NCI-H1417 treated with DMSO at 0.1 percent for 48 hours (cell line): ENCODE measurements around the gene LAMC1.

Experiments used
- DNase-seq: peaks from one replicate; lab custom pipeline; 2025; lab: John Stamatoyannopoulos, UW

The LAMC1 gene

DNA sequence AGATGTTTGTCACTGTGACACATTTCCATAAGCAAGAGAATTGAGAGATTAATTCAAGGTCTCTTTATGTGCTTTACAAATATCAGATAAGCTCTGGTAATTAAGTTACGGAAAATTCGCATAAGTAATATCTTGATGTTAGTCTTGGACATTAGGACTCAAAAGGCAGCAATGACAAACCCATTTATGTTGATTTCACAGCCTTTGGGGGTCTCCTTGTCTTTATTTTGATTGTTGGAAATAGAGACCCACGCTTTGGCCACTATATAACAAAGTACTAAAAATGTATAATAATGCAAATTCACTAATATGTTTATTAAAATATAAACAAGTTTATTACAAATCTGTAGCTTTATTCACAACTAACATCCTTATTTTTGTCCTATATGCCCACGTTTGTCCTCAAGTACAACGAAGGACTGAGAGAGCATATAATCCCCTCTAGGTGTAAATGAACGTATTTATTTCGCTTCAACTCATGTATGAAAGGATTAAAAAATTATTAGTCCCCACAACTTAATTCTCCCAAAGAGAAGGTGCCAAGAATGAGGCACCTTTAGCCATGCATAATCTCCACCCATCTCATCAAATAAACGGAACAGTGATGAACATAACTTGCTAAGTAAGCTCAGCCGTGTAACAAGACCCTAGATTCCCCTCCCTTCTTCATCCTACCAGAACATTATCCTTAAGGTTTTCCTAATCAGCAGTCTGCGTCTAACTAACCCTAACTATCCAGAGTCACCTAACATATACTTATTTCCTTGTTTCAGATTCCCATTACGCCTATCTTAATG lies 1.6 kb upstream of the LAMC1 start:
- DNase-seq = no peak

DNA sequence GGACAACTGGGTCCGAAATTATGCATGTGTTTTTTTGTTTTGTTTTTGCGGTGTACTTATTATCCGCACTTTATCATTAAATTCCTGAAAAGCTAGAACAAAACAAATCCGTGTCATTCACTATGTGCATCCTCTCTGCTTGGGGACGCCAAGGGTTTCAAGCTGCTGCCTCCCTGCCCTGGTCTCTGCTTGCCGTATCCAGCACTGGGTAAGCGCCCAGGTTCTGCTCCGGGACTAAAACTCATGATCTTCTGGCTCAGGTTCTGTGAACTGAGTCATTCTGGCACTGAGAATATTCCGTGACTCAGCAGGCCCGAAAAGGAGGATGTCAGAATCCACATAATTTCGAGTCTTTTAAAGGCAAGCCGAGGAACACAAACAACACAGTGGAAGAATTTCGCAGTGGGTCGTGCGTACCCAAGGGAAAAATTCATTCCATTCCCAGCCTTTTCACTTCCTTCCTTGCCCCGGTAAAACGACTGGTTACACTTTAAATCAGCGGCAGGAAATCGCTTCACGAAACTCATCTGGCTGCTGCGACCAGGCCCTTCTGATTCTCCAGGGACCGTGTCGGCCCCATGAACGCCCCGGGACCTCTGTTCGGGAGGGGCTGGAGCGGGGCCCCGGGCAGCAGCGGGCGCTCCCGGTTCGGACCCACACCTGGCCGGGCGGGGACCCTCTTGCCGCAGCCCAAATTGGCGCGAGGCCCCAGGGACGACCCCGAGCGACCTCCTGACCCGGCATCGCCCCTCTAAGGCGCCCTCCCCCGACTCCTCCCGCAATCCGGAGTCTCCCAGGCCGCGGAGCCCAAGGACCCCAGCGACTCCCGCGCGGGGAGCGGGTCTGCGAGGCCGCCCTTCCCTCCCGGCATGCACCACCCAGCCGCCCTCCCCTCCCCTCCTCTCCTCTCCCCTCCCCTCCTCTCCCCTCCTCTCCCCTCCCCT lies 746 bp upstream of the LAMC1 start:
- no peak for DNase-seq

DNA sequence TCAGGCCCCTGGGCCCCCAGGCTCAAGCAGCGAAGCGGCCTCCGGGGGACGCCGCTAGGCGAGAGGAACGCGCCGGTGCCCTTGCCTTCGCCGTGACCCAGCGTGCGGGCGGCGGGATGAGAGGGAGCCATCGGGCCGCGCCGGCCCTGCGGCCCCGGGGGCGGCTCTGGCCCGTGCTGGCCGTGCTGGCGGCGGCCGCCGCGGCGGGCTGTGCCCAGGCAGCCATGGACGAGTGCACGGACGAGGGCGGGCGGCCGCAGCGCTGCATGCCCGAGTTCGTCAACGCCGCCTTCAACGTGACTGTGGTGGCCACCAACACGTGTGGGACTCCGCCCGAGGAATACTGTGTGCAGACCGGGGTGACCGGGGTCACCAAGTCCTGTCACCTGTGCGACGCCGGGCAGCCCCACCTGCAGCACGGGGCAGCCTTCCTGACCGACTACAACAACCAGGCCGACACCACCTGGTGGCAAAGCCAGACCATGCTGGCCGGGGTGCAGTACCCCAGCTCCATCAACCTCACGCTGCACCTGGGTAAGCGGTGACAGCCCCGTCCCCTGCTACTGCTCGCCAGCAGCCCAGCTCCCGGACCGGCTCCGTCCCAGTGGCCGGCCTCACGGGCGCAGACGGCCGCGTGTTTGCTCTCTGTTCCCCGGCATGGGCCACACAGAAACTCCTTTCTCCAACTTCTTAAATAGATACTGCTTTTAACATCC lies 539 bp downstream of the LAMC1 start:
- peak; percentile 14 for DNase-seq

DNA sequence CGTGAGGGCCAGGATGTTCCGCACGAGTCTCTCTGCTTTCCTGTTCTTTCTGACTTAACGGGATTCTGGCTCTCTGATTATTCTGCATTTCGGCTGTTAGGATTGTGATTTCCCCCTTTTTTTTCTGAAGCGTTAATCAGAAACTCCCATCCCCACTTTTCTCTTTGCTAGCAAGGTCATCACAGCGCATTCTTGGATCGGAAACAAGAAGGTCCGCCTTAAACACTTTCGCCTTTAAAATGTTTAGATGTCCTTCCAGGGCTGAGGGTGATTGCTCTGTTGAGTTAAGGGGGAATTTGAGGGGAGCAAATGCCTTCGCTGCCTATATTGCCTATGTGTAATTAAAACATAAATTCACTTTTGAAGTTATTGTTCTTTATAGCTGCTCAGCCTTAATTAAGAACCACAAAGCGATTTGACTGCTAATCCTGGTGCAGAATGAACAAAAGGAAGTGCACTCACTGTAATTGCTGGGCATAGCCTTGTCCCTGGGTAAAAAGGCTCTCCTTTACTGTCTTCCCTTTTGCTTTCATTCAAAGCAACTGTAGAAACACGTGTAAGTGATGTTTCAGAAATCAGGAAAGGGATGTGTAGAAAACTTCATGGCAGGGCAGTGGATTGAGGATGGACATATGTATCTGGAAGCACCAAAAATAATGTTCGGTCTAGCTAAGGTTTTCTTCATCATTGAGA lies 1.2 kb downstream of the LAMC1 start:
- no peak for DNase-seq

DNA sequence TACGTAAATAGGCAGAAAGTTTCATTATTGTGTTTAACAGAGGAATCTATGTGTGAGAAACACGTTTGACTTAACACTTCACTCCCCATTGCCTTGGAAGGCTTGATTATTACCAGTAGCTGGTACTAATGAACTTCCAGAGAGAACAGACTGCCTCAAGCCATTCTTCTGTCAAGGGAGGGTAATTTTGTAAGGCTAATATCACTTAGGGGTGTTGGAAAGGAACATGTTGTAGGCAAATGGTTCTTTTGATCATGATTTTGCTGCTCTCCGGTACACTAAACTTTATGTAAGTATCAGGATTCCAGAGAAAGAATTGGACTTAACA lies 1.8 kb downstream of the LAMC1 start:
- no peak for DNase-seq

DNA sequence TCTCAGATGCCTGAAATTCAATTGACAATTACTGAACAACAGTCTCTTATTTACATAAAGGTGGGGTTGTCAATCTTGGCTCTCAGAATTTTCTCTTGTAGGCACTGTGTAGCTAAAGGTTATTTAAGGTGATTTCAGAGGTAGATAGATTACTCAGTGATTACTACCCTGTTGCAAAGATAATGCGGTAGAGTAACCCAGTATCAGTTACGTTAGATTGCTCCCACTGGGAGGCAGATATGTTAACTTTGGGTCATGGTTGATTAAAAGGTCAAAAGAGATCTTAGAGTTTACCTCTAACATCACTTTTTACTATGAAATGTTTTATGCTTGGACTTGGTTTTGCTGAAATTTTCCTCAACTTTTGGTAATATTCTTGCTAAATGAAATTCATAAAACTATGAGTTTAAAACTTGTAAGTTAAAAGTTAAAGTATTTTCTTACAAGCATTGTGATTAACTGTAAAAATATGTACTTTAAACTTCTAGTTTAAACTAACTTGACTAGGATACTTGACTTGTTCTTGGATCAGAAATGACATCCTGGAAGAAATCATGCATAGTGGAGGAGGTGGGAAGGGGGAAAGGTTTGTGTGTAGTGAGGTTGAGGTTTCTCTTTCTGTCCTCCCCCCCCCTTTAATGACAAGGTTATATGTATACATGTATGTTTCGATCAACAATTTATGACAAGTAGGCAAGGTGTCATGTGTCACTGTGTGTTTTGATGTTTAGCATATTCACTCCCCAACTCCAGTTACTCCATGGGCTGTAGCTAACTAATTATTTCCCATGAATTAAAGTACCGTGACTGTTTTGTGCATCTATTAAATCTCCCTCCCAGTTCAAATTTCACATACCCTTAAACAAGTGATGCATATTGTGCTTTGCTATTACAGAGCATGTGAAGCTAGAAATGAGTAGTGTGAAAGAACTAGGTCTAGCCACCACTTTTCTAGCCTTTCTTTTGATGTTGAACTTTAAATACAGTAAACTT lies 2.9 kb downstream of the LAMC1 start:
- no peak for DNase-seq

DNA sequence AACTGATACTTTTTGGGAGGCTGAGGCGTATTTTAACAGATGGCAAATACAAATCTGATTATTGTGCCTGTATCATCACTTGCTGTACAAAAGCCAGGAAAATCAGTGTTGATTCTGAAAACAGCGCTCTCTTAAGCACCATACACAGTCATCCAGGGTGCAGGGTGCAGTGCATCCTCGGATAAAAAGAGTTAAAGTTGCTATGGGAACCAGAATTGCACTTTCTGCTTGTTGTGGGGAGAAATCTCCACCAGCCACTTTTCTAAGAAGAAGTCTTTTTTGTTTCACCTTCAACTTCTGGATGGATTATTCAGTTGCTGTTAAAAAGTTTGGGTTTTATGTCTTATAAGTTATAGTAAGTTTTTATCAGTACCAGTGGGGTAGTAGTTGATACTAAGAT lies 3.8 kb downstream of the LAMC1 start:
- no peak for DNase-seq

DNA sequence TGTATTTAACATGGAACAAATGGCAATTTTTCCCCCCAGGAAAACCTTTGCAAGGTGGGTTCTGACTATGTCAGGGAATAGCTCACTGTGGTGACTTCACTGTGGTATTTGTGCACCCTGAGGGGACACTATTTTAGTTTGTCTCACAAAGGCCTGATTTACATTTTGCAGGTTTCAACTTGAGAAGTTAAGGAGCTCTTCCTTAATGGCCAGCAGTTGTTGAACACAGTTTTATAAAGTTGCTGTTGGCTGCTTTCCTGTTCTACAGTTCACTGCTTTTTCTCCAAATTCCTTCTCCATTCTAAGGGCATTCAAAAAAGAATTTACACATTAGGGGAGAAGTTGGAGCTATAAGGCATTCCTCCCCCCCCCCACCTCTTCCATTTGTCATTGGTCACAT lies 4.6 kb downstream of the LAMC1 start:
- no peak for DNase-seq

DNA sequence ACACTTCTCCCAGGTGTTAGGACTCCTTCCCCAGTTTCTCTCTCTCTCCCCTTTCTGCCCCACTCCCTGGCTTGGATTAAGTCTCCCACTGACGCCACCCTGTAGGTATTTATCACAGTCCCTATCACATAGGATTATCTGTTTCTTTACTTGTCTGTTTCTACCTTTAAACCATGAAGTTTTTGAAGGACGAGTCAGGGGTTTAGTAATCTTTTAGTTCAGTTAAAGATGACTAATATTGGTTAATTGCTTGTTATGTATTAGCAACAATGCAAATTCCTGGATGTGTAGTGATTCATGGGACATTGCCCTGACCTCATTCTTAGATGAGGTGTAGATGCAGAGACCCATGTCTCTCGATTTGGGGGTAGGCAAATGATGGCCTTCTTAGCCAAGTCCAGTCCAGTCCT lies 6.4 kb downstream of the LAMC1 start:
- DNase-seq = no peak

DNA sequence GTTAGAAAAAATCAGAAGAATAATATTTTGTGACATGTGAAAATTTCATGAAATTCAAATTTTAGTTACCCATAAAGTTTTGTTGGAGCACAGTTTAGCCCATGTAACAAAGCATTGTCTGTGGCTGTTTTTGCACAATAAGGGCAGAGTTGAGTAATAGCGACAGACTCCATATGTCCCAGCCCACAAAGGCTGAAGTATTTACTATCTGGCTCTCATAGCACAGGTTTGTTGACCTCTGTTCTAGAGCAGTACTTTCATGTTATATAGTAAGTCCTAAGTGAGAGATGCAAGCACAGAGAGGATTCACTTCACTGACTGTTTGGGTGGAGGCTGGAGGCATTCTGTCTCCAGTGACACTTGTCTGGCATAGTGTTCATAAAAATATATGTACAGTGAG lies 6.8 kb downstream of the LAMC1 start:
- DNase-seq = no peak

DNA sequence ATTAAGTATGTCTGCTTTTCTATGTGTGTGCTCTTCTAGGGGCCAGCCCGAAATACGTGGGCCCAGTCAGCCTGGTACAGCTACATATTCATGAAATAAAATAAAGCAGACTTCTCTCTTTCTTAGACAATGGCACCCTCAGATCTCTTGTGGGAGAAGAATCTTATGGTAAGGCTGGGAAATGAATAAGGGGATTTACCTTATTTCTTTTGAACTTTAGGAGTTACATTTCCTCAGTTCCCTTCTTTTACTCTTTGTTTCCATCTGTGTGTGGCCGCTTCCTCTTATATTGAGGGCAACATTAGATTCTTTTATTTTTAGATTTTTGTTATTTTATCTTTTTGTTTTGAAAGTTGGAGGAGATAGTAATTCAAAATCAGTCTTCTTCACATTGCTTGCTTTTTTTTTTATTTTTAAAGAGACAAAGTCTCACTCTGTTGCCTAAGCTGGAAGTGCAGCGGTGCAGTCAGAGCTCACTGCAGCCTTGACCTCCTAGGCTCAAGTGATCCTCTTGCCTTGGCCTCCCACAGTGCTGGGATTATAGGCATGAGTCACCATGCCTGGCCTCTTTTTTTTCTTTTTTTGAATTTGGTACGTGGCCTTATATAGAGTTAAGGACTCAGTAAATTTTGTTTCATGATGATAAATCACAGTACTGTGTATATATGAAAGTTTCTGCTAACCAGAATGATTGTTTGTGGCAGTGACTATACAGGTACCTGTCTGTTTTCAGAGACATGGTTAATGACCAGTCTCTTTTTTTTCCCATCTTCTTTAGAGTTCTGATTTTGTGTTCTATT lies 9.1 kb downstream of the LAMC1 start:
- DNase-seq = no peak

DNA sequence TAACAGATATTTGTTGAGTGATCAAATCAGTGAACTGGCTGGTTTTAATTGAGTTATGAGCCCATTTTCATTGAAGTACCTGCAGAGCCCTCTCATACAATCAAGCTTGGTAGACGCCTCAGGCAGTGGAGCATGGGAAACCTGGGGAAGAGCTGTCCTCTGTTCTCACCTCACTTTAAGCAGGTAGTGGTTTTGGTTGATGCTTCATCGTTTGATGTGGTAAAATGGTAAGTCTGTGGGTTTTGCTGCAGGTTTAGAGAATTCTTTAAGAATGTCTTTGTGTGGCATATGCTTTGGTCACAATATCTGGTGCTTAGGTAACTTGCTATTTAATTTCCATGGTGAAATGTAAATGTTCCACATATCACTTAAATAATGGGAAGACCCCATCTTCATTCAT lies 10.0 kb downstream of the LAMC1 start:
- no peak for DNase-seq

DNA sequence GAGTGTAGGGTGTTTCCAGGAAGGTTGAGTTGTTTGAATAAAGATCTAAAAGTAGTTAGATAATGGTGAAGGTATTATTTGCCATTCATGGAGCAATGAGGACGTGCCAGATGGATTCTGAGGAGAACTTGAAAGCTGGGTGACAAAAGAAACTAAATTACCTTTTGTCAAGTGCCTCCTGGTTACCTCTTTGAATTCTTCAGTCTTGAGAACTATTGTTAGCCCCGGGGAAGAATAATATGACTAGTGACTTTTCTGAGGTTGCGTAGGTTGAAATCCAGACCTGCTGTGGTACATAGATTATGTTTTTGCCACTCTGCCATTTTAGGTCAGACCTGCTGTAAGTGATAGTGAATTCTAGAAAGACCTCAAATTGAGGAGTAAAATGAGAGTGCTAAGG lies 11.5 kb downstream of the LAMC1 start:
- DNase-seq = no peak

DNA sequence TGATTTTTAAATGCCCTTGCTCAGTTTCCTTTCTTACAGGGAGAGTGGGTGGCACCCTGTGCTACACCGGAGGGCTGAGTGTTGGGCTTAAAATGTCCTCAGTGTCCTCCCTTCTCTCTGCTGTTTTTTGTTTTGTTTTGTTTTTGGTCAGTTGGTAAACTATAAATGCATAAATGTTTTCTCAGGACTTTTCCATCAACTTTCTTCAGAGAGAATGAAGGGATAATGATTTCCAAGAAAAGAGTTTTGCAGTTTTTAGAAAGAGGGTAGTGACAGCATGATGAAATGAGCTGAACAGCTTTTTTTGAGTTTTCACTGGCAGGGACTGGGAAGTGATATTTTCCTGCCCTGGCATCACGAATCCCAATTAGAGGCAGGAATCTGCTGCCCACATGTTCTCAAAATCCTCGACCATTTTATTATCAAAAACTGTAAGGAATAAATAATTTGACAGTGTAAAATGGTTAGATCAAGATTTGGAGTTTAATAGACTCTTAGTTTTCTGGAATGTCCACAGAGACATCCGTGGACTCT lies 15.2 kb downstream of the LAMC1 start:
- no peak for DNase-seq

DNA sequence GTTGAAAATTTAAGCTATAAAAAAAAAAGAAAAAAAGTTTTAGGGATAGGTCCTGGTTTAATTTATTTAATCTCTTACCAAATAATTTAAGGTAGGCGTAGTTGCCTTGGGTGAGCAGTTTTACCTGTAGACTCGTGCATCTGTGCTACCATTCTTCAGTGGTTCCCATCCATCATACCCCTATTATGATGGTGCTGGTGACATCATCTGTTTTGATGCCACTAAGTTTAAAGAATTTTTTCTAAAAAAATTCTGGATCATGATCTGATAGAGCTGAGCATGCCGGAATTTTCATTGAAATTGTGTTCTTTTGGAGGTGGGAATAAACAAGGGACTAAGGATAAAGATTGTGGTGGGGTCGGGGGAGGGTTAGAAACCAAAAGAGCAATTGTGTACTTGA lies 15.7 kb downstream of the LAMC1 start:
- no peak for DNase-seq

DNA sequence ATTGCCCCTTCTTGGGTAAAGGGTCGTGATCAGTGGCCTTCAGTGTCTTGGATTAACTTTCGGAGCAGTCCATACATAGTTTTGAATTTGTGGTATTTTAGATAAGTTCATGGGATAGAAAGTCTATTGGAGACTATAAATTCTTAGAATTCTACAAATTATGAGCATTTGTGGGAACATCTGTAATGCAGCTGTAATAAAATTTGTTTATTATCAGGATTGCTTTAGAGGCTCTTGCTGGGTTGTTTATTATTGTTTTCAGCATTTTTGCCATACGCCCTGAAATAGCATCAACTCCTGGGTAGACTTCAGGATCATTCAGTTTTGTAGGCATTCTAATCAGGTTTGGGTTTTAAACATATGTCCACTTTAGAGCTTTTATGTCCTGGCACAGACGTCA lies 16.1 kb downstream of the LAMC1 start:
- no peak for DNase-seq

DNA sequence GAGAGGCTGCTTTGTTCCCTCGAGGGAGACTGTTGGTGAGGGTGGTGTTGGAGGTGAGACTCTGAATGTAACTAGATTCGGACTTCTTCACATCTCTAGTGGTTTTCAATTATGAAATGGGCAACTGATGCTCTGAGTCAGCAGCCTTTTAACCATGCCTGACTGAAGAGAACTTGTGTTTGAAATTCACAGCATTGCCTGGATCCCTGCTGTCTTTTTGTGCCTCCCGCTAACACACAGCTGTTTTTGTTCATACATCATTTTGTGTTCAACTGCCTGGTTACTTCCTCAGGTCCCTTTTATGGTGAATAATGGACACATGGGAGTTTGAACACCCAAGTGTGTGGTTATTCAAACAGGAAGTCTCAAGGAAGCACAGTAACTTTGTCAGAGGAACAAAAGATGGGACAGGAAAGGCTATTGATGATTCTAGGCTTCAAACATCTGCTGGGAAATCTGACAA lies 16.8 kb downstream of the LAMC1 start:
- peak; percentile 43 for DNase-seq

DNA sequence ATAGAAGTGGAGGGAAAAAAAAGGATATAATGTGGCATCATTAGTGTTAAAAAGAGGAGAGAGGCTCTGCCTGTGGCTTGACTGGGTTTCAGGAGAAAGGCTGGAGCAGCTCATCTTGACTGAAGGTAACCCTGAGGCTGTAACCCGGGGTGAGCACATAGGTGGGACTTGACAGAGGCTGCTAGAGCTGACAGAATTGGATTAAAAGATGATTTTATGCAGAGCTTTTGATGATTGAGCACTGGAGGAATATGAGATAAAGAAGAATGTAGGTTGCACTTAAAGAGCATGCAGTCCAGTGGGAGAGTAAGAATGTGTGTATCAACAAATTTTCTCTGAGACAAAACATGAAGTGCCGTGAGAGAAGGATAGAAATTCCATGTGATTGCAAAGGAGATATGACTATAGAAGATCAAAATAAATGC lies 17.3 kb downstream of the LAMC1 start:
- no peak for DNase-seq

DNA sequence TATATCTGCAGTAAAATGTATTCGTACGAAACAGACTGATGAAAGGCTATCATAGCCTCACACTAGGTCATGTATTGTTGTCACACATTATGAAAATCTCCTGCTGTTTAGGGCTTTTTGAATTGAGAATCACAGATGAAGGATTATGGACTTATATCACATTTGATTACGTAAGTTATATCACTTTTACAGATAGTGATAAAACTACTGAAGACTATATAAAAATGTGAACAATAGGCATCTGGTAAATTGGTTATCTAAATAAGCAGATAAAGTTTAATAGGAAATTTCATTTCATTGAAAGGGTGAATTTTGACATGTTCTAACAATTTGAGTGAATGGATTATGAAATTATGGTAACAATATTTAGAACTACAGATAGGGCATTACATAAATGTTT lies 20.0 kb downstream of the LAMC1 start:
- DNase-seq = no peak
